IPS-15b (cell line): ENCODE measurements around the gene PPP2R5D.
A peak's percentile ranks its signal among the peaks of the same experiment; 100 is the strongest.
"Not testable (repeated sequence)": the region's sequence is repeated elsewhere in the genome, so short reads cannot be mapped to it uniquely, and the experiment has no call there.

Source experiments
- H3K27me3 ChIP-seq: one replicate; pipeline ENCODE4 v1.6.1; 2013; ENCODE audit warnings: low read length; ENCODE audit not compliant: control insufficient read depth, insufficient read depth
- H3K36me3 ChIP-seq: one replicate; pipeline ENCODE4 v1.6.1; 2013; ENCODE audit warnings: low read length; ENCODE audit not compliant: control insufficient read depth, insufficient read depth
- H3K4me1 ChIP-seq: one replicate; pipeline ENCODE4 v1.6.1; 2013; ENCODE audit warnings: mild to moderate bottlenecking, low read length; ENCODE audit not compliant: control insufficient read depth, insufficient read depth
- H3K4me3 ChIP-seq: one replicate; pipeline ENCODE4 v1.5.1; 2013; ENCODE audit warnings: low read depth, low read length
- H3K9ac ChIP-seq: one replicate; pipeline ENCODE4 v1.6.1; 2013; ENCODE audit warnings: low read depth, mild to moderate bottlenecking, low read length
- H3K9me3 ChIP-seq: one replicate; pipeline ENCODE4 v1.6.1; 2013; ENCODE audit warnings: mild to moderate bottlenecking, low read length; ENCODE audit not compliant: control insufficient read depth, insufficient read depth

Gene PPP2R5D

DNA sequence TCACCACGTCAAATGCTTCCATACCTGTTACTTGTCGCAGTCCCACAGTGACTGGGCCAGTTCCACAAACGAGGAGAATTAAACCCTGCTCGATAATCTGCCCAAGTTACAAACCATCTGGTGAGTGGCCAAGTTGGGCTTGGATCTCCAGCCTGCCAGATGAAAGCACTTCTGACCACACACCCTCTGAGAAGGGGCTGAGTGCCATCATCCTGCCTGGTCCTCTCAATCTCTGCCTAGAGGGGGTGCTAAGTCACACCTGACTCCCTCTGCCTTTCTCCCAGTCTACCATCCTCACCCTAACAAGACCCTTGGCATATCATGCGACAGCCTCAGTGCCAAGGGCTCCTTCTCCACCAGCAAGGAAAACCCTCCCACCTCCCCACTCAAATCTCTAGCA is 52.8 kb downstream of the PPP2R5D start:
- Histone ChIP-seq H3K9me3 (no peaks in the 10 kb centered on the region), H3K9ac (no peak overlapping the region), H3K36me3 (peaks cover 30% of the 10 kb centered on the region), H3K4me1 (no peaks in the 10 kb centered on the region), H3K4me3 (no peak overlapping the region), H3K27me3 (no peaks in the 10 kb centered on the region)

DNA sequence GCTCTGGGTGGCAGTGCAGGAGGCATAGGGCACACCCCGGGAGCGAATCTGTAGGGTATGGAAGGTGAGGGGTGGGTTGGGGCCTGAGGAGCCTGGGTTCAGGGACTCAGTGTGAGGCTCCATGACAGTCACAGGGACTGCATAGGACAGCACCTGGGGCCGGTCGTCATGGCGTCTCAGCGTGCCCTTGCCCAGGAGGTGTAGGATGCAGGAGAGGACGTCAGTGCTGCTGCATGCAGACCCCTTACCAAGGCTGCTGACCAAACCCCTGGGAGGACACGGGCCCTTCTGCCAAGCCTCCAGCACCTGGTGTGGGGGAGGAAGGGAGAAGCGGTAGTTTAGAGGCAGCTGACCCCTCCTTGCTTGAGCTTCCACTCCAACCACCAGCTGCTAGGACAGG is 53.3 kb downstream of the PPP2R5D start:
- H3K9me3 ChIP-seq: no peaks in the 10 kb centered on the region
- H3K36me3 ChIP-seq: peaks cover 33% of the 10 kb centered on the region
- H3K9ac ChIP-seq: no peak overlapping the region
- no peaks in the 10 kb centered on the region for H3K4me1 ChIP-seq
- no peaks in the 10 kb centered on the region for H3K27me3 ChIP-seq
- no peak overlapping the region for H3K4me3 ChIP-seq

DNA sequence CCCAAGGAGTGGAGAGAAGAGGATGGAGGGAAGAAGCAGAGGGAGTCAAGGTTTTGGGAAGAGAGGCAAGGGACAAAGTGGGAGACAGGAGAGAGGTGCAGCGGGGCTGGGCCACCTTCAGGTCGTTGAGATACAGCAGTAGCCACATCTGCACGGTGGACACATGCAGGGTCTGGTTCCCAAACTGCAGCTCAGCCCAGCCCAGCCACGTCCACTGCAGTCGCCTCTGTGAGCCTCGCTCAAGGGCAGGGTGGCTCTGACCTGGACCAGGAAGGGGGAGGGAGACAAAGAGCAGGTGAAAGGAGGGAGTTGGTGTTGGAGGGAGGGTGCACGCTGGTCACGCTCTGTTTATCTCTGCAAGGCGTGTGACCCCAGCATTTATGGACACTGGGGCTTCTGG is 54.4 kb downstream of the PPP2R5D start:
- Histone ChIP-seq H3K9ac (no peak overlapping the region), H3K4me1 (no peaks in the 10 kb centered on the region), H3K27me3 (no peaks in the 10 kb centered on the region), H3K36me3 (peaks cover 41% of the 10 kb centered on the region), H3K9me3 (no peaks in the 10 kb centered on the region), H3K4me3 (no peak overlapping the region)

DNA sequence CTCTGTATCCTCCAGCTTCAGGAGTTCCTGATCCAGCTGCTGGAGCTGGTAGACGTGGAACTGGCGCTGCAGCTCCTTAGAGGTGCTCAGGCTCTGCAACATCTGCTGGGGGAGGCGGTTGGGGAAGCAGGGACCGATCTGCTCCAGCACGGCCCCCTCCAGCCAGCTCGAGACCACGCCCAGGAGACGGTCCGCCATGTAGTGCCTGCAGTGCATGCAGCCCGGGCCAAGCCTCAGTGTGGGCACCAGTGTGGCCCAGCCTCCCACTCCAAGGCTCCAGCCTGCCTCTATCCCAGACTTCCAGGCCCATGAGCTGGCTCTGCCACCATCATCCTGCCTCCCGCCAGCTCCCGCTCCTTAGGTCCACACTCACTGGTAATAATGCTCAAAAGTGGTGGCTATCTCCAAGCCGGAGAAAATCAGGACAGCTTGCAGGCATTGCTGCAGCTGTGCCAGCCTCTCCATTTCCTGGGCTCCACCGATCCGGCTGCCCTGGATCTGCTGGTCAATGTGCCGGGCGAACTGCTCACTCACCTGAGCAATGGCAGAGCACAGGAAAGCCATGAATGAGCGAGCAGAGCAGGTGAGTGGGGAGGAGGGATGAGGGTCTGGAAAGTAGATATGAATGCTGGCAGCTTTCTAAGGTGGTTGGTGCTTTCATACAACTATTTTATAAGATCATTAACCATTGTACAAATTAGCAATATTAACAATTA is 56.3 kb downstream of the PPP2R5D start:
- no peaks in the 10 kb centered on the region for H3K4me1 ChIP-seq
- H3K36me3 ChIP-seq: peaks cover 40% of the 10 kb centered on the region
- no peak overlapping the region for H3K9ac ChIP-seq

DNA sequence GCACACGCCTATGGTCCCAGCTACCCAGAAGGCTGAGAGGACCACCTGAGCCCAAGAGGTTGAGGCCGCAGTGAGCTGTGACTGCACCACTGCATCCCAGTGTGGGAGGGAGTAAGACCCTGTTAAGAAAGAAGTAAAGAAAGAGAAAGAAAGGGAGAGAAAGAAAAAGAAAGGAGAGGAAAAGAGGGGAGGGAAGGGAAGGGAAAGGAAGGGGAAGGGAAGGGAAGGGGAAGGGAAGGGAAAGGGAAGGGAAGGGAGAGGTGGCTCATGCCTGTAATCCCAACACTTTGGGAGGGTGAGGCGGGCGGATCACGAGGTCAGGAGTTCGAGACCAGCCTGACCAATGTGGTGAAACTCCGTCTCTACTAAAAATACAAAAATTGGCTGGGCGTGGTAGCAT is 57.1 kb downstream of the PPP2R5D start:
- H3K4me3 ChIP-seq, H3K9ac ChIP-seq, H3K4me1 ChIP-seq, H3K9me3 ChIP-seq, H3K27me3 ChIP-seq: not testable (repeated sequence)
- peaks cover 43% of the 10 kb centered on the region for H3K36me3 ChIP-seq

More for the DNA sequence above, 56.3 kb downstream of the PPP2R5D start:
- H3K9me3 ChIP-seq: no peaks in the 10 kb centered on the region
- H3K27me3 ChIP-seq: no peaks in the 10 kb centered on the region
- H3K4me3 ChIP-seq: no peak overlapping the region

DNA sequence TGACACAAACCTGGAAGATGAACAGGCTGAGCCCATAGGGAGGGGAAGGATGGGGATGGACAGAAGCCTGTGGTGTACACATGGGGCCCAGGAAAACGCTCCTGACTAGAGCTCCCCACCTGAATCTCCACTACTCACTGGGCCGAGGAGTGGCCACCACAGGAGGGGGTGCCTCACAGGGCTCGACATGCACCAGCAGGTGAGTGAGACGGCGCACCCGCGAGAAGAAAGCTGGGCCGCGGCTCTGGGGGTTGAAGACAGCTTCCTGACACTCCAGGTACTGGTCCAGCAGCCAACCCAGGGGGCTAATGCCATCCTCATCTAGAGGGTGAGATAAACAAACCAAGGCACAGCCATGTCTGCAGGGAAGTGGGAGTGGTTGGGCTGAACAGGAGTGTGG is 58.9 kb downstream of the PPP2R5D start:
- H3K36me3 ChIP-seq: peaks cover 41% of the 10 kb centered on the region
- no peaks in the 10 kb centered on the region for H3K27me3 ChIP-seq
- H3K4me1 ChIP-seq: no peaks in the 10 kb centered on the region
- H3K4me3 ChIP-seq: no peak overlapping the region
- H3K9ac ChIP-seq: no peak overlapping the region
- no peaks in the 10 kb centered on the region for H3K9me3 ChIP-seq

DNA sequence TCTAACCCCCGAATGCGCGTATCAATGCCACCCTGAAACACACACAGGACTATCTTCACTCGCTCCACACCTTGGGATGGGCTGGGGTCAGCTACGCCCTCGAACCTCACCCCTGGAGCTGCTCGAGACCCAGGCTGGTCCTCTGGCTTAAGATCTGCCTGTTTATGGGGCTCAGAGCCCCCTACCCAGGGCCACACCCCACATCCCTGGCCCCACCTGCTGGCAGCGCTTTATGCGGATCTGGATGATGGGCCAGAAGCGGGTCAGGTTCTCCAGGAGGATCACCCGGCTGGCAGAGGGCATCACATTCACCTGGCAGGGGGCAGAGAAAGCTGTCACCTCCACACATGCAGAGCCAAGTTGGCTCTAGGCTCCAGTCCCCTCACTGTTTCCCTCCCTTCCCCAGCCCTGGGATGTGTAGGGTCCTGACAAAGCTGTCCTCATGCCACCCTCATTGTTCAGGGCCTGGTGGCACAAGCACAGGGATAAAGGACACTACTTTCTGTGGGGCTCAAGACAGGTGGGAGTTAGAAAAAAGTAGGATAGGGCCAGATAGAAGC is 61.1 kb downstream of the PPP2R5D start:
- peaks cover 38% of the 10 kb centered on the region for H3K36me3 ChIP-seq
- no peaks in the 10 kb centered on the region for H3K4me1 ChIP-seq
- H3K9ac ChIP-seq: no peak overlapping the region
- no peak overlapping the region for H3K4me3 ChIP-seq
- no peaks in the 10 kb centered on the region for H3K27me3 ChIP-seq
- no peaks in the 10 kb centered on the region for H3K9me3 ChIP-seq

DNA sequence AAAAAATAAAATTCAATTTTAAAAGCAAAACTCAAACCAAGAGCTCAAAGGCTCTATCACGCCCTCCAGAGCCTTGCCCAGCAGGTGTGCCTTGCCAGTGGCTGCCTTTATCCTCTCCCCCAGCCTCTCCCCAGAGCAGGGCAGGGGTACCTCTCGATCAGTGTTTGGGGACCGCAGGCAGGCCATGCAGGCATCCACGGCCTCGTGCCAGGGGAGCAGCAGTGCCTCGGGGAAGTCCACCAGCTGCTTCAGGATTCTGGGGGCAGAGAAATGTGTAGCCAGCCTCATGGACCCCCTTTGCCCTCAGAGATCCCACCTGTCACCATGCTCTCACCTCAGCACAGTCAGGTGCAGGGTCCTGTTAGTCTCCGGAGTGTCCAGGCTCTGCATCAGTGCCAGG is 63.6 kb downstream of the PPP2R5D start:
- H3K9me3 ChIP-seq: no peaks in the 10 kb centered on the region
- no peaks in the 10 kb centered on the region for H3K27me3 ChIP-seq
- H3K4me1 ChIP-seq: peaks cover 3% of the 10 kb centered on the region
- H3K36me3 ChIP-seq: peaks cover 31% of the 10 kb centered on the region
- no peak overlapping the region for H3K9ac ChIP-seq
- no peak overlapping the region for H3K4me3 ChIP-seq

DNA sequence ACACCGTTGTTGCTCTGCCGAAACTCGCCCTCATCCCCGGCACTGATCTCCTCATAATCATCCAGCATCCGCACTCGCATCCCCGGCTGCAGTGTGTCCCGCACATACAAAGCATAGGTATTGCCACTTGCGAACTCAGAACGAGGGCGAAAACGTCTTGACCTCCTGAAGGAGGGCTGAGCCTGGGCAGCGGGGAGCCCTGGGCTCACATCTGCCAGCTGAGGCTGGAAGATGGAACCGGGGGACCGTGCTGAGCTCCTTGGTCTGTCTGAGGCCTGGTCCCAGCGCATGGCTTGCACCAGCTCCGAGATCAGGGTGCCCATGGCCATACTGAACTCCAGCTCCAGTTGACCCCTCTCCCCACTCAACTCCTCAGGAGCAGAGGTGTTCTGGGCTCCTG is 66.6 kb downstream of the PPP2R5D start:
- no peaks in the 10 kb centered on the region for H3K27me3 ChIP-seq
- H3K36me3 ChIP-seq: peaks cover 19% of the 10 kb centered on the region
- H3K4me1 ChIP-seq: peaks cover 4% of the 10 kb centered on the region
- H3K9ac ChIP-seq: no peak overlapping the region
- no peaks in the 10 kb centered on the region for H3K9me3 ChIP-seq
- no peak overlapping the region for H3K4me3 ChIP-seq

DNA sequence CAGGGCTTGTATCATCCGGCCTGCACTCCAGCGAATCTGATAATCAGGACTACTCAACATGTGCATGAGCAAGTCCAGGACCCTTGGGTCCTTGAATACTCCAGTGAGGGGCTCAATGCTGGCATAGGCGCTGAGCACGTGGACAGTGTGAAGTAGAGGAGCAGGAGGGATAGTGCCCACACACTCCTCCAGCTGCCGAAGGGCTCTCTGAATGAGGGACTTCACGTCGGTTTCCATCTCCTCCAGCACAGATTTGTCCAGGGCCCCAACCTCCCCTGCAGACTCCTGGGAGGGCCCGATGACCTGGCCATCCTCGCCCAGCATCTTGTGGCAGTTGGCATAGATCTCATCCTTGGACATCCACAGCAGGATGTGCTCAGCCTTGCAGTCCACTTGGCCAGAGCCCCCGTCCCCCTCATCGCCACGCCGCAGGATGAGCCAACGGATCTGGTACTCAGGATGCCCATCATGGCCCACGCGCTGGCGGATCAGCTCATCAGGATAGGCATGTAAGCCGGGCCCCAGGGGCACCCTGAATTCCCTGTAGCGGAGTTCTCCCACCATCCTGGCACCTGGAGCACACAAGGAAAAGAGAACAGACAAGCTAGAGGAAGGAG is 68.0 kb downstream of the PPP2R5D start:
- Histone ChIP-seq H3K4me1 (peaks cover 4% of the 10 kb centered on the region), H3K27me3 (no peaks in the 10 kb centered on the region), H3K9ac (peak overlapping the region; percentile 97), H3K36me3 (peaks cover 16% of the 10 kb centered on the region), H3K9me3 (no peaks in the 10 kb centered on the region), H3K4me3 (peak overlapping the region; percentile 86)

DNA sequence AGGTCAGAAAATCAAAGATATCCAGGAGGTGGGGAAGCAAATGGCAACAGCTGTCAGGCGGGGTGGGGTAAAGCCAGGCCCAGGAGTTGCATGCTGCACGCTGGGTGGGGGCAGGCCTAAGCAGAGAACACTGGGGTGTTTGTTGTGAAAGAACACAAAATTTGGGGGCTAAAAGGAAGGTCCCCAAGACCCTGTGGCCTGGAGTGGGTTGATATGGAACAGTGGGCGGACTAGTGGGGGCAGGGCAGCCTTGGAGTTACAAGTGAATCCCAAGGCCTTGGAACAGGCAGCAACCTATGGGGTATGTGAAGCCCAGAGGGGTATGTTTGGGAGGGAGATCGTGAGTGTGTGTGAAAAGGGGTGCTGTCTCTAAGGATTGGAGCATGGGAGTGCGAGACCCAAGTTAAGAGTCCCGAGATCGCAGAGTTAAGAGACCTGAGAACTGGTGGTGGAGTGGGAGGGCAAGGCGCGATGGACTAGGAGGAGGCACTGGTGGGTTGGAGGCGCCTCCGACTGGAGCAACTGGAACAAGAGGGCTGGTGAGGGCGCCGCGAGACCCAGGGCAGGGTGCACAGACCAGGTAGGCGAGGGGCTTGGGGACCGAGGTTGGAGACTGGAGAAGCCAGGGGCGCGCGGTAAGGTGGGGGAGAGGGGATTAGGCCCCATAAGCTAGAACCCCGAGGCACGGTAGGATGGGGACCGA is 68.6 kb downstream of the PPP2R5D start:
- Histone ChIP-seq H3K36me3 (peaks cover 14% of the 10 kb centered on the region), H3K27me3 (no peaks in the 10 kb centered on the region), H3K4me3 (peak overlapping the region; percentile 86), H3K4me1 (peaks cover 4% of the 10 kb centered on the region), H3K9ac (peak overlapping the region; percentile 97), H3K9me3 (no peaks in the 10 kb centered on the region)
